ENCODE measurements around the gene C3orf70. TPM values are rescaled to one million over a fixed set of nuclear protein-coding genes. Genes with fewer than 3 reads are reported as not detected.

The C3orf70 gene
- total and polyA plus RNA-seq, 2 of the 8 experiments (the other 6 are each of a cell fraction or from before 2014, with no cell fraction given) = 1.7 to 2.0 TPM

GRCh38 chr3:185046164-185046515, 106.7 kb downstream of the C3orf70 start (continued):
- TF ChIP-seq, protein P1, sequence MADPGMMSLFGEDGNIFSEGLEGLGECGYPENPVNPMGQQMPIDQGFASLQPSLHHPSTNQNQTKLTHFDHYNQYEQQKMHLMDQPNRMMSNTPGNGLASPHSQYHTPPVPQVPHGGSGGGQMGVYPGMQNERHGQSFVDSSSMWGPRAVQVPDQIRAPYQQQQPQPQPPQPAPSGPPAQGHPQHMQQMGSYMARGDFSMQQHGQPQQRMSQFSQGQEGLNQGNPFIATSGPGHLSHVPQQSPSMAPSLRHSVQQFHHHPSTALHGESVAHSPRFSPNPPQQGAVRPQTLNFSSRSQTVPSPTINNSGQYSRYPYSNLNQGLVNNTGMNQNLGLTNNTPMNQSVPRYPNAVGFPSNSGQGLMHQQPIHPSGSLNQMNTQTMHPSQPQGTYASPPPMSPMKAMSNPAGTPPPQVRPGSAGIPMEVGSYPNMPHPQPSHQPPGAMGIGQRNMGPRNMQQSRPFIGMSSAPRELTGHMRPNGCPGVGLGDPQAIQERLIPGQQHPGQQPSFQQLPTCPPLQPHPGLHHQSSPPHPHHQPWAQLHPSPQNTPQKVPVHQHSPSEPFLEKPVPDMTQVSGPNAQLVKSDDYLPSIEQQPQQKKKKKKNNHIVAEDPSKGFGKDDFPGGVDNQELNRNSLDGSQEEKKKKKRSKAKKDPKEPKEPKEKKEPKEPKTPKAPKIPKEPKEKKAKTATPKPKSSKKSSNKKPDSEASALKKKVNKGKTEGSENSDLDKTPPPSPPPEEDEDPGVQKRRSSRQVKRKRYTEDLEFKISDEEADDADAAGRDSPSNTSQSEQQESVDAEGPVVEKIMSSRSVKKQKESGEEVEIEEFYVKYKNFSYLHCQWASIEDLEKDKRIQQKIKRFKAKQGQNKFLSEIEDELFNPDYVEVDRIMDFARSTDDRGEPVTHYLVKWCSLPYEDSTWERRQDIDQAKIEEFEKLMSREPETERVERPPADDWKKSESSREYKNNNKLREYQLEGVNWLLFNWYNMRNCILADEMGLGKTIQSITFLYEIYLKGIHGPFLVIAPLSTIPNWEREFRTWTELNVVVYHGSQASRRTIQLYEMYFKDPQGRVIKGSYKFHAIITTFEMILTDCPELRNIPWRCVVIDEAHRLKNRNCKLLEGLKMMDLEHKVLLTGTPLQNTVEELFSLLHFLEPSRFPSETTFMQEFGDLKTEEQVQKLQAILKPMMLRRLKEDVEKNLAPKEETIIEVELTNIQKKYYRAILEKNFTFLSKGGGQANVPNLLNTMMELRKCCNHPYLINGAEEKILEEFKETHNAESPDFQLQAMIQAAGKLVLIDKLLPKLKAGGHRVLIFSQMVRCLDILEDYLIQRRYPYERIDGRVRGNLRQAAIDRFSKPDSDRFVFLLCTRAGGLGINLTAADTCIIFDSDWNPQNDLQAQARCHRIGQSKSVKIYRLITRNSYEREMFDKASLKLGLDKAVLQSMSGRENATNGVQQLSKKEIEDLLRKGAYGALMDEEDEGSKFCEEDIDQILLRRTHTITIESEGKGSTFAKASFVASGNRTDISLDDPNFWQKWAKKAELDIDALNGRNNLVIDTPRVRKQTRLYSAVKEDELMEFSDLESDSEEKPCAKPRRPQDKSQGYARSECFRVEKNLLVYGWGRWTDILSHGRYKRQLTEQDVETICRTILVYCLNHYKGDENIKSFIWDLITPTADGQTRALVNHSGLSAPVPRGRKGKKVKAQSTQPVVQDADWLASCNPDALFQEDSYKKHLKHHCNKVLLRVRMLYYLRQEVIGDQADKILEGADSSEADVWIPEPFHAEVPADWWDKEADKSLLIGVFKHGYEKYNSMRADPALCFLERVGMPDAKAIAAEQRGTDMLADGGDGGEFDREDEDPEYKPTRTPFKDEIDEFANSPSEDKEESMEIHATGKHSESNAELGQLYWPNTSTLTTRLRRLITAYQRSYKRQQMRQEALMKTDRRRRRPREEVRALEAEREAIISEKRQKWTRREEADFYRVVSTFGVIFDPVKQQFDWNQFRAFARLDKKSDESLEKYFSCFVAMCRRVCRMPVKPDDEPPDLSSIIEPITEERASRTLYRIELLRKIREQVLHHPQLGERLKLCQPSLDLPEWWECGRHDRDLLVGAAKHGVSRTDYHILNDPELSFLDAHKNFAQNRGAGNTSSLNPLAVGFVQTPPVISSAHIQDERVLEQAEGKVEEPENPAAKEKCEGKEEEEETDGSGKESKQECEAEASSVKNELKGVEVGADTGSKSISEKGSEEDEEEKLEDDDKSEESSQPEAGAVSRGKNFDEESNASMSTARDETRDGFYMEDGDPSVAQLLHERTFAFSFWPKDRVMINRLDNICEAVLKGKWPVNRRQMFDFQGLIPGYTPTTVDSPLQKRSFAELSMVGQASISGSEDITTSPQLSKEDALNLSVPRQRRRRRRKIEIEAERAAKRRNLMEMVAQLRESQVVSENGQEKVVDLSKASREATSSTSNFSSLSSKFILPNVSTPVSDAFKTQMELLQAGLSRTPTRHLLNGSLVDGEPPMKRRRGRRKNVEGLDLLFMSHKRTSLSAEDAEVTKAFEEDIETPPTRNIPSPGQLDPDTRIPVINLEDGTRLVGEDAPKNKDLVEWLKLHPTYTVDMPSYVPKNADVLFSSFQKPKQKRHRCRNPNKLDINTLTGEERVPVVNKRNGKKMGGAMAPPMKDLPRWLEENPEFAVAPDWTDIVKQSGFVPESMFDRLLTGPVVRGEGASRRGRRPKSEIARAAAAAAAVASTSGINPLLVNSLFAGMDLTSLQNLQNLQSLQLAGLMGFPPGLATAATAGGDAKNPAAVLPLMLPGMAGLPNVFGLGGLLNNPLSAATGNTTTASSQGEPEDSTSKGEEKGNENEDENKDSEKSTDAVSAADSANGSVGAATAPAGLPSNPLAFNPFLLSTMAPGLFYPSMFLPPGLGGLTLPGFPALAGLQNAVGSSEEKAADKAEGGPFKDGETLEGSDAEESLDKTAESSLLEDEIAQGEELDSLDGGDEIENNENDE (IDR thresholded peaks at IDR 0.05; ENCODE audit: insufficient replicate concordance, low read length) = no peak
- no peak for TF ChIP-seq POLR2AphosphoS5 (IDR thresholded peaks at IDR 0.05; ENCODE audit: low read depth, low read length)
- no peak for TF ChIP-seq KDM5A (IDR thresholded peaks at IDR 0.05; ENCODE audit: low read length)
- no peak for TF ChIP-seq BCL11A (IDR thresholded peaks at IDR 0.05; ENCODE audit: low read depth in 2 of 2, low read length in 2 of 2)
- TF ChIP-seq RFX5 (IDR thresholded peaks at IDR 0.05; ENCODE audit: borderline replicate concordance, low read depth, low read length) = no peak
- TF ChIP-seq, protein P2, sequence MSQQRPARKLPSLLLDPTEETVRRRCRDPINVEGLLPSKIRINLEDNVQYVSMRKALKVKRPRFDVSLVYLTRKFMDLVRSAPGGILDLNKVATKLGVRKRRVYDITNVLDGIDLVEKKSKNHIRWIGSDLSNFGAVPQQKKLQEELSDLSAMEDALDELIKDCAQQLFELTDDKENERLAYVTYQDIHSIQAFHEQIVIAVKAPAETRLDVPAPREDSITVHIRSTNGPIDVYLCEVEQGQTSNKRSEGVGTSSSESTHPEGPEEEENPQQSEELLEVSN (IDR thresholded peaks at IDR 0.05) = no peak
- no peak for TF ChIP-seq FOSL1 (IDR thresholded peaks at IDR 0.05; ENCODE audit: insufficient read depth, low read depth, low read length)
- no peak for TF ChIP-seq RBBP5 (IDR thresholded peaks at IDR 0.05; ENCODE audit: borderline replicate concordance, low read depth, low read length)
- no peak for TF ChIP-seq RXRA (IDR thresholded peaks at IDR 0.05; ENCODE audit: insufficient read depth, low read depth, low read length)
- no peak for TF ChIP-seq ZNF274 (IDR thresholded peaks at IDR 0.05; ENCODE audit: borderline replicate concordance, extremely low read depth, low read length)
- no peak for TF ChIP-seq SIX5 (IDR thresholded peaks at IDR 0.05; ENCODE audit: low read depth, low read length)
